Measurements from ENCODE around the gene TPPP3. TPM values are rescaled to one million over a fixed set of nuclear protein-coding genes. Genes with fewer than 3 reads are reported as not detected.

TPPP3 gene
- total and polyA plus RNA-seq, 9 of the 15 experiments (the other 6 are each of a cell fraction or from before 2014, with no cell fraction given), result 0.13 to 0.50 (median 0.36) TPM; not detected in 2

DNA sequence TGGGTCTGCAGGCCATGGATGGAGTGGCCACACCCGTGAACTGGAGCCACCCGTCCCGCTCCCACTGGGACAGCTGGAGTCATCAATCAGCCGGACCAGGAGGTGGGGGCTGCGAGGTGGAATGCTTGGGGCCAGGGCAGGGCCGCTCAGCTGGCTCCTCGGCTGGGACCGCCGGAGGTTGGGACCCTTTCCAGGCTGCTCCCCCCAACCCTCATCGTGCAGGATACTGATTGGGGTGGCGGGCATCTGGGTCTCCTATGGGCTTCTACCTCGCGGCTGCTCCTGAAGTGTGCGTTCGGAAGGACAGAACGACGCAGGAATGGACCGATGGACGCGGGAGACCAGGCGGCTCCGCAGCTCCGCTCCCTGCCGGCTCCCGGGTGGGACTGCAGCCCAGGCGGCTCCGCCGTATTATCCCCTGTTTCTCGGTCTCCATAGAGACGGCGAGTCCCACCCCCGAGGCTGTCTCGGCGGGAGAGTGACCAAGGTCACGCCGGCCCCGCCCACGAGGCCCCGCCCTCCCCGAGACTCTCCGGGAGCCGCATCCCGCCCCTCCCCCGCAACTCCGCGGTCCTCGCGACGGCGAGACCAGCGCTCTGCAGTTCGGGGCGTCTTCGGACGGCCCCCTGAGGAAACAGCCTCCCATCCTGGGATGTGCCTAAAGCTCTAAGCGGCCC is at the start of gene TPPP3 (continued):
- TF ChIP-seq, protein P1, sequence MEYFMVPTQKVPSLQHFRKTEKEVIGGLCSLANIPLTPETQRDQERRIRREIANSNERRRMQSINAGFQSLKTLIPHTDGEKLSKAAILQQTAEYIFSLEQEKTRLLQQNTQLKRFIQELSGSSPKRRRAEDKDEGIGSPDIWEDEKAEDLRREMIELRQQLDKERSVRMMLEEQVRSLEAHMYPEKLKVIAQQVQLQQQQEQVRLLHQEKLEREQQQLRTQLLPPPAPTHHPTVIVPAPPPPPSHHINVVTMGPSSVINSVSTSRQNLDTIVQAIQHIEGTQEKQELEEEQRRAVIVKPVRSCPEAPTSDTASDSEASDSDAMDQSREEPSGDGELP (CRISPR knock-in tag; IDR thresholded peaks at IDR 0.05; ENCODE audit: borderline replicate concordance), result peak; percentile 63; the same call in 1 of the 2 replicates
- TF ChIP-seq MEF2A (IDR thresholded peaks at IDR 0.05; ENCODE audit: control insufficient read depth, low read depth, low read length) (no peak), TOE1 (IDR thresholded peaks at IDR 0.05; ENCODE audit: borderline replicate concordance) (no peak), TOE1 (CRISPR knock-in tag; IDR thresholded peaks at IDR 0.05; ENCODE audit: borderline replicate concordance, low read depth) (no peak), CXXC5 (CRISPR knock-in tag; IDR thresholded peaks at IDR 0.05) (peak; percentile 37; the same call in 1 of the 2 replicates), CHD2 (IDR thresholded peaks at IDR 0.05; ENCODE audit: low read depth, low read length) (peak; percentile 68), SMC3 (conservative IDR thresholded peaks at IDR 0.05; ENCODE audit: insufficient read depth, low read depth, low read length) (peak; percentile 61; the same call in 1 of the 2 replicates), TAF15 (IDR thresholded peaks at IDR 0.05; ENCODE audit: low read depth, low read length) (no peak), ZNF696 (CRISPR knock-in tag; conservative IDR thresholded peaks at IDR 0.05) (no peak), CCNT2 (IDR thresholded peaks at IDR 0.05; ENCODE audit: borderline replicate concordance, extremely low read depth, insufficient read length, low read depth, low read length) (peak; percentile 53), NFIC (IDR thresholded peaks at IDR 0.05) (0 out of 2 replicates have a peak, but pooled peaks have one; percentile 19), ZNF431 (CRISPR knock-in tag; IDR thresholded peaks at IDR 0.05) (no peak), KLF16 (IDR thresholded peaks at IDR 0.05) (no peak), SAFB2 (IDR thresholded peaks at IDR 0.05; ENCODE audit: borderline replicate concordance, low read depth, low read length, severe bottlenecking) (no peak), ZNF263 (CRISPR knock-in tag; IDR thresholded peaks at IDR 0.05; ENCODE audit: borderline replicate concordance) (0 out of 2 replicates have a peak, but pooled peaks have one; percentile 41), SMARCA5 (IDR thresholded peaks at IDR 0.05) (no peak), RBFOX2 (IDR thresholded peaks at IDR 0.05; ENCODE audit: low read depth, low read length) (peak; percentile 27; the same call in 1 of the 2 replicates)
- TF ChIP-seq, protein P2, sequence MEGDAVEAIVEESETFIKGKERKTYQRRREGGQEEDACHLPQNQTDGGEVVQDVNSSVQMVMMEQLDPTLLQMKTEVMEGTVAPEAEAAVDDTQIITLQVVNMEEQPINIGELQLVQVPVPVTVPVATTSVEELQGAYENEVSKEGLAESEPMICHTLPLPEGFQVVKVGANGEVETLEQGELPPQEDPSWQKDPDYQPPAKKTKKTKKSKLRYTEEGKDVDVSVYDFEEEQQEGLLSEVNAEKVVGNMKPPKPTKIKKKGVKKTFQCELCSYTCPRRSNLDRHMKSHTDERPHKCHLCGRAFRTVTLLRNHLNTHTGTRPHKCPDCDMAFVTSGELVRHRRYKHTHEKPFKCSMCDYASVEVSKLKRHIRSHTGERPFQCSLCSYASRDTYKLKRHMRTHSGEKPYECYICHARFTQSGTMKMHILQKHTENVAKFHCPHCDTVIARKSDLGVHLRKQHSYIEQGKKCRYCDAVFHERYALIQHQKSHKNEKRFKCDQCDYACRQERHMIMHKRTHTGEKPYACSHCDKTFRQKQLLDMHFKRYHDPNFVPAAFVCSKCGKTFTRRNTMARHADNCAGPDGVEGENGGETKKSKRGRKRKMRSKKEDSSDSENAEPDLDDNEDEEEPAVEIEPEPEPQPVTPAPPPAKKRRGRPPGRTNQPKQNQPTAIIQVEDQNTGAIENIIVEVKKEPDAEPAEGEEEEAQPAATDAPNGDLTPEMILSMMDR (IDR thresholded peaks at IDR 0.05 in 2 of 3, conservative IDR thresholded peaks at IDR 0.05 in 1 of 3; ENCODE audit: insufficient read depth in 2 of 3, low read depth in 1 of 3, low read length in 3 of 3), result peak; percentile 57 to 84 (median 74)
- TF ChIP-seq, protein P3, sequence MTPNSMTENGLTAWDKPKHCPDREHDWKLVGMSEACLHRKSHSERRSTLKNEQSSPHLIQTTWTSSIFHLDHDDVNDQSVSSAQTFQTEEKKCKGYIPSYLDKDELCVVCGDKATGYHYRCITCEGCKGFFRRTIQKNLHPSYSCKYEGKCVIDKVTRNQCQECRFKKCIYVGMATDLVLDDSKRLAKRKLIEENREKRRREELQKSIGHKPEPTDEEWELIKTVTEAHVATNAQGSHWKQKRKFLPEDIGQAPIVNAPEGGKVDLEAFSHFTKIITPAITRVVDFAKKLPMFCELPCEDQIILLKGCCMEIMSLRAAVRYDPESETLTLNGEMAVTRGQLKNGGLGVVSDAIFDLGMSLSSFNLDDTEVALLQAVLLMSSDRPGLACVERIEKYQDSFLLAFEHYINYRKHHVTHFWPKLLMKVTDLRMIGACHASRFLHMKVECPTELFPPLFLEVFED (CRISPR knock-in tag; conservative IDR thresholded peaks at IDR 0.05), result no peak
- TF ChIP-seq, protein P4, sequence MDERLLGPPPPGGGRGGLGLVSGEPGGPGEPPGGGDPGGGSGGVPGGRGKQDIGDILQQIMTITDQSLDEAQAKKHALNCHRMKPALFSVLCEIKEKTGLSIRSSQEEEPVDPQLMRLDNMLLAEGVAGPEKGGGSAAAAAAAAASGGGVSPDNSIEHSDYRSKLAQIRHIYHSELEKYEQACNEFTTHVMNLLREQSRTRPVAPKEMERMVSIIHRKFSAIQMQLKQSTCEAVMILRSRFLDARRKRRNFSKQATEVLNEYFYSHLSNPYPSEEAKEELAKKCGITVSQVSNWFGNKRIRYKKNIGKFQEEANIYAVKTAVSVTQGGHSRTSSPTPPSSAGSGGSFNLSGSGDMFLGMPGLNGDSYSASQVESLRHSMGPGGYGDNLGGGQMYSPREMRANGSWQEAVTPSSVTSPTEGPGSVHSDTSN (CRISPR knock-in tag; IDR thresholded peaks at IDR 0.05; ENCODE audit: low read depth), result no peak
- TF ChIP-seq, protein P4 (tag; conservative IDR thresholded peaks at IDR 0.05; ENCODE audit: low read depth), result peak; percentile 30; the same call in 1 of the 2 replicates

Measured in K562 (cell line).